C4-2B (cell line): ENCODE results near the gene SEC61G.

Experiments
- ZFX ChIP-seq: fragments of 450-650 bp; IDR thresholded peaks from 2 replicates; pipeline ENCODE4 v1.6.1; 2017
- TF ChIP-seq, protein P1 (sequence below): fragments of 450-650 bp; conservative IDR thresholded peaks from 2 replicates; pipeline ENCODE4 v1.5.1; 2017; ENCODE audit warnings: mild to moderate bottlenecking

DNA sequence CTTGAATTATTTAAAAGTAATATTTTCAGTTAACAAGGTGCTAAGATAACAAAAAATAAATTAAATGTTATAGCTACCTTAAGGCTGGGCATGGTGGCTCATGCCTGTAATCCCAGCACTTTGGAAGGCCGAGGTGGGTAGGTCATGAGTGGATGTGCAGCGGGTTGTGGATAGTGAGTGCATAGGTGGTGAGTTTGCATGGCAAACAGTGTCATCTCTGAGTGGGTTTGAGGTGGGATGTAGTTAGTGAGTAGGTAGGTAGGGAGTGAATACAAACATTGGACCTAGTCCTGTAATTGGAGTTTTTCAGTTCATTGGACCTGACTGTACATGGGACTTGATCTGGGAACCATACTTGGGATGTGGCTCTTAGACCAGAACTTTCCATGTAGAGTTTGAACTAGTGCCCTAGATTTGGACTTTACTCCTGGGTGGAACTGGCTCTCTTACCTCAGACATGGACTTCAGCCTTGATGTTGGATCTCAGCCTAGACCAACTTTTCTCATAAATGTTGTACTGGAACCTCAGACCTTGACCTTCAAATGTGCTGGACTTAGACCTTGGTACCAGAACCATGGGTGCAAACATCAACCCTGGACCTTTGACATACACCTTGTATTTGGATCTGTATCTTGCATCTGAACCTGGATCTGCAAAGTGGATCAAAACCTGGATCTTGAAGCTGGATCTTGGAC is 47.0 kb downstream of the SEC61G start:
- TF ChIP-seq, protein P1, sequence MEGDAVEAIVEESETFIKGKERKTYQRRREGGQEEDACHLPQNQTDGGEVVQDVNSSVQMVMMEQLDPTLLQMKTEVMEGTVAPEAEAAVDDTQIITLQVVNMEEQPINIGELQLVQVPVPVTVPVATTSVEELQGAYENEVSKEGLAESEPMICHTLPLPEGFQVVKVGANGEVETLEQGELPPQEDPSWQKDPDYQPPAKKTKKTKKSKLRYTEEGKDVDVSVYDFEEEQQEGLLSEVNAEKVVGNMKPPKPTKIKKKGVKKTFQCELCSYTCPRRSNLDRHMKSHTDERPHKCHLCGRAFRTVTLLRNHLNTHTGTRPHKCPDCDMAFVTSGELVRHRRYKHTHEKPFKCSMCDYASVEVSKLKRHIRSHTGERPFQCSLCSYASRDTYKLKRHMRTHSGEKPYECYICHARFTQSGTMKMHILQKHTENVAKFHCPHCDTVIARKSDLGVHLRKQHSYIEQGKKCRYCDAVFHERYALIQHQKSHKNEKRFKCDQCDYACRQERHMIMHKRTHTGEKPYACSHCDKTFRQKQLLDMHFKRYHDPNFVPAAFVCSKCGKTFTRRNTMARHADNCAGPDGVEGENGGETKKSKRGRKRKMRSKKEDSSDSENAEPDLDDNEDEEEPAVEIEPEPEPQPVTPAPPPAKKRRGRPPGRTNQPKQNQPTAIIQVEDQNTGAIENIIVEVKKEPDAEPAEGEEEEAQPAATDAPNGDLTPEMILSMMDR = no peak
- TF ChIP-seq ZFX = no peak
